Astrocyte (in vitro differentiated cells and primary cell): Measurements from ENCODE around the gene DUSP23.

Source experiments
- EZH2 ChIP-seq: IDR thresholded peaks from 2 replicates; pipeline ENCODE4 v1.6.1; 2012; ENCODE audit warnings: mild to moderate bottlenecking, low read length, inconsistent platforms; ENCODE audit not compliant: insufficient read depth
- TF ChIP-seq, protein P1 (sequence below): IDR thresholded peaks from 2 replicates; pipeline ENCODE4 v1.5.1; 2011; ENCODE audit warnings: low read depth, mild to moderate bottlenecking, inconsistent platforms, low read length, moderate library complexity; ENCODE audit not compliant: insufficient read depth

DNA sequence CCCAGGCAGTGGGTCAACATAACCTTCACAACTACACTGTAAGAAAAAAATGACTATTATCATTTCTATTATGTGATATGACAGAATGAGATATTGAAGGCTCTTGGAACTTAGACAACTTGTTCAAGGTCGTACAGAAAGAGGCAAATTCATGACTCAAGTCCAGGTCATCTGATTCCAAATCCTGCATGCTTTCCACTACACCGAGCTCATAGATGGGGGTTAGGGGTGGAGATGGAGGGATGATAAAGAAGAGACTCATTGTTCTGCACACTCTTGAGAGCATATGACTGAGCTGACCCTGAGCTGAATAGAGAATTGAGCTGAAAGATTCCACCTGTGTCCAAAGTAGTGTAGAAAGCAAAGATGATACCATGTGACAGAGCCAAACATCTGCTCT, 24.2 kb downstream of the DUSP23 start:
- TF ChIP-seq, protein P1, sequence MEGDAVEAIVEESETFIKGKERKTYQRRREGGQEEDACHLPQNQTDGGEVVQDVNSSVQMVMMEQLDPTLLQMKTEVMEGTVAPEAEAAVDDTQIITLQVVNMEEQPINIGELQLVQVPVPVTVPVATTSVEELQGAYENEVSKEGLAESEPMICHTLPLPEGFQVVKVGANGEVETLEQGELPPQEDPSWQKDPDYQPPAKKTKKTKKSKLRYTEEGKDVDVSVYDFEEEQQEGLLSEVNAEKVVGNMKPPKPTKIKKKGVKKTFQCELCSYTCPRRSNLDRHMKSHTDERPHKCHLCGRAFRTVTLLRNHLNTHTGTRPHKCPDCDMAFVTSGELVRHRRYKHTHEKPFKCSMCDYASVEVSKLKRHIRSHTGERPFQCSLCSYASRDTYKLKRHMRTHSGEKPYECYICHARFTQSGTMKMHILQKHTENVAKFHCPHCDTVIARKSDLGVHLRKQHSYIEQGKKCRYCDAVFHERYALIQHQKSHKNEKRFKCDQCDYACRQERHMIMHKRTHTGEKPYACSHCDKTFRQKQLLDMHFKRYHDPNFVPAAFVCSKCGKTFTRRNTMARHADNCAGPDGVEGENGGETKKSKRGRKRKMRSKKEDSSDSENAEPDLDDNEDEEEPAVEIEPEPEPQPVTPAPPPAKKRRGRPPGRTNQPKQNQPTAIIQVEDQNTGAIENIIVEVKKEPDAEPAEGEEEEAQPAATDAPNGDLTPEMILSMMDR: no peak
- no peak for TF ChIP-seq EZH2
